ENCODE measurements around the gene HSH2D.
"Not testable (repeated sequence)": the region's sequence is repeated elsewhere in the genome, so short reads cannot be mapped to it uniquely, and the experiment has no call there.

HSH2D gene

GRCh38 chr19:16160445-16160942 is 17.0 kb downstream of the HSH2D start:
- no peak for DNase-seq

- DNase-seq, result no peak
Measured at GRCh38 chr19:16160943-16161560, 17.6 kb downstream of the HSH2D start.

- no peak for DNase-seq
Measured at GRCh38 chr19:16161840-16162239, 18.4 kb downstream of the HSH2D start.

GRCh38 chr19:16164222-16164890 is 20.9 kb downstream of the HSH2D start:
- no peak for DNase-seq

GRCh38 chr19:16166417-16166816 is 22.9 kb downstream of the HSH2D start:
- no peak for DNase-seq

- no peak for DNase-seq
Measured at GRCh38 chr19:16167055-16167454, 23.6 kb downstream of the HSH2D start.

- DNase-seq, result no peak
Measured at GRCh38 chr19:16168465-16169081, 25.1 kb downstream of the HSH2D start.

GRCh38 chr19:16170134-16170533 is 26.6 kb downstream of the HSH2D start:
- no peak for DNase-seq

- DNase-seq, result no peak
Measured at GRCh38 chr19:16175954-16176353, 32.5 kb downstream of the HSH2D start.

- not testable (repeated sequence) for DNase-seq
Measured at GRCh38 chr19:16178866-16179265, 35.4 kb downstream of the HSH2D start.

GRCh38 chr19:16180611-16181010 is 37.1 kb downstream of the HSH2D start:
- DNase-seq, result no peak

GRCh38 chr19:16184665-16185122 is 41.2 kb downstream of the HSH2D start:
- no peak for DNase-seq

- peak; percentile 97 for DNase-seq
Measured at GRCh38 chr19:16185123-16185767, 41.8 kb downstream of the HSH2D start, which contains the start of gene FAM32A. Gene FAM32A, plus strand, starts transcription at chr19:16185410. Its CDS starts 33 bp downstream, at chr19:16185443.

GRCh38 chr19:16185768-16186123 is 42.3 kb downstream of the HSH2D start:
- peak; percentile 18 for DNase-seq

- no peak for DNase-seq
Measured at GRCh38 chr19:16188521-16188920, 45.0 kb downstream of the HSH2D start.

GRCh38 chr19:16190198-16190597 is 46.7 kb downstream of the HSH2D start:
- no peak for DNase-seq

- no peak for DNase-seq
Measured at GRCh38 chr19:16190736-16191135, 47.3 kb downstream of the HSH2D start.

GRCh38 chr19:16191216-16191908 is 47.9 kb downstream of the HSH2D start:
- no peak for DNase-seq

- DNase-seq, result no peak
Measured at GRCh38 chr19:16193466-16193865, 50.0 kb downstream of the HSH2D start.

- DNase-seq, result no peak
Measured at GRCh38 chr19:16197188-16197621, 53.7 kb downstream of the HSH2D start.

GRCh38 chr19:16197622-16198369 is 54.3 kb downstream of the HSH2D start, which contains the start of gene AP1M1:
Gene AP1M1, plus strand, starts transcription at chr19:16197911. Its CDS starts 116 bp downstream, at chr19:16198027.
- peak; percentile 95 for DNase-seq

- no peak for DNase-seq
Measured at GRCh38 chr19:16198370-16198651, 54.8 kb downstream of the HSH2D start.

All from NCI-H510A treated with DMSO at 0.1 percent for 48 hours (cell line).